HepG2 (cell line): ENCODE results near the gene MKS1. TPM values are rescaled to one million over a fixed set of nuclear protein-coding genes. Genes with fewer than 3 reads are reported as not detected.

Experiments
- CEBPB ChIP-seq: IDR thresholded peaks from 2 replicates; pipeline ENCODE4 v1.6.1; 2011; ENCODE audit warnings: low read depth, low read length, improper control_type of control experiment, borderline replicate concordance
- CREB1 ChIP-seq, 2 experiments: fragments of 450-650 bp in 1 of 2; IDR thresholded peaks; 2 replicates each; pipeline ENCODE4 v1.6.1; 2016 to 2017; ENCODE audit warnings: control low read depth in 1 of 2, mild to moderate bottlenecking in 1 of 2, missing compliant biosample characterization in 1 of 2, missing genetic modification characterization in 1 of 2
- DPF2 ChIP-seq: sonication (generic); formaldehyde crosslinking; IDR thresholded peaks from 2 replicates; pipeline ENCODE4 v1.4.0; 2020; ENCODE audit warnings: mild to moderate bottlenecking, low read depth, missing genetic modification reagents, borderline replicate concordance
- ELF4 ChIP-seq: sonication (generic); formaldehyde crosslinking; IDR thresholded peaks from 2 replicates; pipeline ENCODE4 v1.5.0; 2020; ENCODE audit warnings: missing genetic modification reagents, mild to moderate bottlenecking, moderate library complexity, borderline replicate concordance
- FOSL1 ChIP-seq: sonication (generic); formaldehyde crosslinking; IDR thresholded peaks from 2 replicates; pipeline ENCODE4 v1.9.0; 2021; ENCODE audit warnings: missing genetic modification reagents, borderline replicate concordance
- FOXK1 ChIP-seq: sonication (generic); formaldehyde crosslinking; IDR thresholded peaks from 2 replicates; pipeline ENCODE4 v1.4.0; 2020; ENCODE audit warnings: low read depth, missing genetic modification reagents, borderline replicate concordance
- MTF2 ChIP-seq: sonication (generic); formaldehyde crosslinking; IDR thresholded peaks from 2 replicates; pipeline ENCODE4 v1.5.0; 2020; ENCODE audit warnings: missing genetic modification reagents, borderline replicate concordance
- NFE2 ChIP-seq: sonication (generic); formaldehyde crosslinking; IDR thresholded peaks from 2 replicates; pipeline ENCODE4 v1.4.0; 2020; ENCODE audit warnings: missing genetic modification reagents
- NR2C2 ChIP-seq: sonication (generic); formaldehyde crosslinking; IDR thresholded peaks from 2 replicates; pipeline ENCODE4 v1.4.0; 2020; ENCODE audit warnings: missing genetic modification reagents, mild to moderate bottlenecking, moderate library complexity, borderline replicate concordance
- PLRG1 ChIP-seq: fragments of 450-650 bp; conservative IDR thresholded peaks from 2 replicates; pipeline ENCODE4 v1.6.1; 2016
- POGK ChIP-seq: sonication (generic); formaldehyde crosslinking; conservative IDR thresholded peaks from 2 replicates; pipeline ENCODE4 v1.8.0; 2022; ENCODE audit warnings: mild to moderate bottlenecking, moderate library complexity, missing genetic modification reagents
- RARA ChIP-seq: IDR thresholded peaks from 2 replicates; pipeline ENCODE4 v1.6.1; 2016; ENCODE audit warnings: missing genetic modification reagents, missing compliant biosample characterization
- RFXAP ChIP-seq: sonication (generic); formaldehyde crosslinking; IDR thresholded peaks from 2 replicates; pipeline ENCODE4 v1.4.0; 2020; ENCODE audit warnings: missing genetic modification reagents, borderline replicate concordance
- ZBTB43 ChIP-seq: sonication (generic); formaldehyde crosslinking; conservative IDR thresholded peaks from 2 replicates; pipeline ENCODE4 v1.4.0; 2020; ENCODE audit warnings: missing genetic modification reagents
- ZFP37 ChIP-seq: sonication (generic); formaldehyde crosslinking; IDR thresholded peaks from 2 replicates; pipeline ENCODE4 v1.4.0; 2020; ENCODE audit warnings: missing genetic modification reagents, borderline replicate concordance
- ZIK1 ChIP-seq: sonication (generic); formaldehyde crosslinking; IDR thresholded peaks from 2 replicates; pipeline ENCODE4 v1.5.0; 2020; ENCODE audit warnings: mild to moderate bottlenecking, low read depth, missing genetic modification reagents, borderline replicate concordance
- ZNF460 ChIP-seq: sonication (generic); formaldehyde crosslinking; IDR thresholded peaks from 2 replicates; pipeline ENCODE4 v1.5.1; 2020; ENCODE audit warnings: missing genetic modification reagents, mild to moderate bottlenecking, borderline replicate concordance
- ZNF567 ChIP-seq: sonication (generic); formaldehyde crosslinking; IDR thresholded peaks from 2 replicates; pipeline ENCODE4 v1.8.1; 2023; ENCODE audit warnings: mild to moderate bottlenecking, missing genetic modification reagents, borderline replicate concordance
- polyA plus RNA-seq, 8 experiments: library from polyadenylated mRNA; depleted of rRNA in 3 of 8; stranded (reverse) in 7 of 8; unstranded in 1 of 8; fragments of >200 nt; fragmentation: Illumina TruSeq in 4 of 8; extraction: Trizol in 4 of 8; gene quantifications; 2 replicates each; pipeline versions ENCODE4 v1.2.1 to v1.2.3, GENCODE V29; 2011 to 2016; ENCODE audit warnings: low read depth in 4 of 8, missing spikeins in 1 of 8, mixed read lengths in 1 of 8; ENCODE audit not compliant: insufficient read depth in 1 of 8
- total RNA-seq, 5 experiments: library from RNA; depleted of rRNA; stranded (reverse); fragments of >200 nt; fragmentation: Illumina TruSeq; extraction: Trizol; gene quantifications; 2 replicates each; pipeline ENCODE4 v1.2.3, GENCODE V29; 2016; ENCODE audit warnings: low read depth in 1 of 5
- TF ChIP-seq, protein P1 (sequence below): sonication (generic); formaldehyde crosslinking; conservative IDR thresholded peaks from 2 replicates; pipeline ENCODE4 v1.8.0; 2022; ENCODE audit warnings: missing genetic modification reagents
- TF ChIP-seq, protein P2 (sequence below): sonication (generic); formaldehyde crosslinking; IDR thresholded peaks from 2 replicates; pipeline ENCODE4 v1.8.0; 2022; ENCODE audit warnings: missing genetic modification reagents, mild to moderate bottlenecking, moderate library complexity, borderline replicate concordance

The MKS1 gene
- total and polyA plus RNA-seq, 2 of the 13 experiments (the other 11 are each of a cell fraction or from before 2014, with no cell fraction given), result 16.1 to 26.3 TPM

GRCh38 chr17:58254803-58255202, 35.7 kb upstream of the MKS1 start (continued):
- TF ChIP-seq MTF2 (CRISPR knock-in tag), result no peak
- no peak for TF ChIP-seq ZFP37
- TF ChIP-seq, protein P1, sequence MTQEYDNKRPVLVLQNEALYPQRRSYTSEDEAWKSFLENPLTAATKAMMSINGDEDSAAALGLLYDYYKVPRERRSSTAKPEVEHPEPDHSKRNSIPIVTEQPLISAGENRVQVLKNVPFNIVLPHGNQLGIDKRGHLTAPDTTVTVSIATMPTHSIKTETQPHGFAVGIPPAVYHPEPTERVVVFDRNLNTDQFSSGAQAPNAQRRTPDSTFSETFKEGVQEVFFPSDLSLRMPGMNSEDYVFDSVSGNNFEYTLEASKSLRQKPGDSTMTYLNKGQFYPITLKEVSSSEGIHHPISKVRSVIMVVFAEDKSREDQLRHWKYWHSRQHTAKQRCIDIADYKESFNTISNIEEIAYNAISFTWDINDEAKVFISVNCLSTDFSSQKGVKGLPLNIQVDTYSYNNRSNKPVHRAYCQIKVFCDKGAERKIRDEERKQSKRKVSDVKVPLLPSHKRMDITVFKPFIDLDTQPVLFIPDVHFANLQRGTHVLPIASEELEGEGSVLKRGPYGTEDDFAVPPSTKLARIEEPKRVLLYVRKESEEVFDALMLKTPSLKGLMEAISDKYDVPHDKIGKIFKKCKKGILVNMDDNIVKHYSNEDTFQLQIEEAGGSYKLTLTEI (CRISPR knock-in tag), result no peak
- TF ChIP-seq ZBTB43 (CRISPR knock-in tag), result no peak
- no peak for TF ChIP-seq FOXK1 (CRISPR knock-in tag)
- no peak for TF ChIP-seq ZNF460
- no peak for TF ChIP-seq PLRG1
- TF ChIP-seq, protein P2, sequence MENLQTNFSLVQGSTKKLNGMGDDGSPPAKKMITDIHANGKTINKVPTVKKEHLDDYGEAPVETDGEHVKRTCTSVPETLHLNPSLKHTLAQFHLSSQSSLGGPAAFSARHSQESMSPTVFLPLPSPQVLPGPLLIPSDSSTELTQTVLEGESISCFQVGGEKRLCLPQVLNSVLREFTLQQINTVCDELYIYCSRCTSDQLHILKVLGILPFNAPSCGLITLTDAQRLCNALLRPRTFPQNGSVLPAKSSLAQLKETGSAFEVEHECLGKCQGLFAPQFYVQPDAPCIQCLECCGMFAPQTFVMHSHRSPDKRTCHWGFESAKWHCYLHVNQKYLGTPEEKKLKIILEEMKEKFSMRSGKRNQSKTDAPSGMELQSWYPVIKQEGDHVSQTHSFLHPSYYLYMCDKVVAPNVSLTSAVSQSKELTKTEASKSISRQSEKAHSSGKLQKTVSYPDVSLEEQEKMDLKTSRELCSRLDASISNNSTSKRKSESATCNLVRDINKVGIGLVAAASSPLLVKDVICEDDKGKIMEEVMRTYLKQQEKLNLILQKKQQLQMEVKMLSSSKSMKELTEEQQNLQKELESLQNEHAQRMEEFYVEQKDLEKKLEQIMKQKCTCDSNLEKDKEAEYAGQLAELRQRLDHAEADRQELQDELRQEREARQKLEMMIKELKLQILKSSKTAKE (CRISPR knock-in tag), result no peak
- no peak for TF ChIP-seq ELF4
- TF ChIP-seq ZNF567, result no peak
- TF ChIP-seq RFXAP (CRISPR knock-in tag), result no peak
- TF ChIP-seq ZIK1, result no peak
- TF ChIP-seq DPF2 (CRISPR knock-in tag), result no peak
- no peak for TF ChIP-seq CREB1 (IDR thresholded peaks at IDR 0.05)
- no peak for TF ChIP-seq CREB1 (CRISPR knock-in tag; IDR thresholded peaks at IDR 0.05)
- no peak for TF ChIP-seq RARA (CRISPR knock-in tag)
- TF ChIP-seq CEBPB, result no peak
- TF ChIP-seq FOSL1 (CRISPR knock-in tag), result no peak
- TF ChIP-seq POGK, result no peak
- TF ChIP-seq NR2C2 (CRISPR knock-in tag), result no peak
- no peak for TF ChIP-seq NFE2 (CRISPR knock-in tag)
